Measurements from ENCODE around the gene NAXD.
"Not testable (repeated sequence)": the region's sequence is repeated elsewhere in the genome, so short reads cannot be mapped to it uniquely, and the experiment has no call there.

NAXD gene

GRCh38 chr13:110645750-110646149 lies 30.4 kb downstream of the NAXD start:
- DNase-seq: no peak

GRCh38 chr13:110646442-110647364 lies 31.4 kb downstream of the NAXD start:
- no peak for DNase-seq

- no peak for DNase-seq
These were observed 32.0 kb downstream of the NAXD start for GRCh38 chr13:110647365-110647737.

- DNase-seq: no peak
These were observed 32.9 kb downstream of the NAXD start for GRCh38 chr13:110648146-110648819.

GRCh38 chr13:110648848-110649421 lies 33.6 kb downstream of the NAXD start:
- DNase-seq: no peak

GRCh38 chr13:110649551-110649950 lies 34.2 kb downstream of the NAXD start:
- no peak for DNase-seq

GRCh38 chr13:110650436-110650835 lies 35.1 kb downstream of the NAXD start:
- no peak for DNase-seq

GRCh38 chr13:110651271-110651670 lies 35.9 kb downstream of the NAXD start:
- DNase-seq: no peak

- DNase-seq: no peak
These were observed 36.4 kb downstream of the NAXD start for GRCh38 chr13:110651726-110652230.

- DNase-seq: no peak
These were observed 36.9 kb downstream of the NAXD start for GRCh38 chr13:110652231-110652730.

GRCh38 chr13:110652764-110653163 lies 37.4 kb downstream of the NAXD start:
- DNase-seq: no peak

- no peak for DNase-seq
These were observed 37.9 kb downstream of the NAXD start for GRCh38 chr13:110653271-110653670.

- DNase-seq: no peak
These were observed 38.5 kb downstream of the NAXD start for GRCh38 chr13:110653851-110654250.

GRCh38 chr13:110657196-110657595 lies 41.9 kb downstream of the NAXD start:
- no peak for DNase-seq

GRCh38 chr13:110658218-110658911 lies 43.0 kb downstream of the NAXD start:
- DNase-seq: not testable (repeated sequence)

- no peak for DNase-seq
These were observed 45.9 kb downstream of the NAXD start for GRCh38 chr13:110661256-110661655.

- DNase-seq: no peak
These were observed 46.7 kb downstream of the NAXD start for GRCh38 chr13:110662091-110662490.

GRCh38 chr13:110662777-110663443 lies 47.6 kb downstream of the NAXD start:
- no peak for DNase-seq

- no peak for DNase-seq
These were observed 48.1 kb downstream of the NAXD start for GRCh38 chr13:110663491-110663890.

- no peak for DNase-seq
These were observed 48.7 kb downstream of the NAXD start for GRCh38 chr13:110664041-110664440.

GRCh38 chr13:110664673-110665072 lies 49.3 kb downstream of the NAXD start:
- no peak for DNase-seq

All from NCI-H2227 treated with DMSO at 0.1 percent for 48 hours (cell line).